ENCODE data around the gene BBS12. TPM values are rescaled to one million over a fixed set of nuclear protein-coding genes. Genes with fewer than 3 reads are reported as not detected.

The BBS12 gene
- total and polyA plus RNA-seq, 2 donors from 2014 or later: 8.3 to 9.9 TPM

GRCh38 chr4:122766353-122766705, 33.8 kb downstream of the BBS12 start:
- DNase-seq (no peak), FAIRE-seq (no peak)
- intact Hi-C loops (cut with DNase I): no loop called here
- no peak for TF ChIP-seq CTCF (IDR thresholded peaks at IDR 0.05; ENCODE audit: borderline replicate concordance, extremely low read depth, insufficient read depth)
- H3K4me3 ChIP-seq (ENCODE audit: low read length in 3 of 3): no peak overlapping the region
- peaks cover 0 to 4% (median 0%) of the 10 kb centered on the region in 3 donors for H3K4me1 ChIP-seq (ENCODE audit: control insufficient read depth in 2 of 3, insufficient read depth in 2 of 3, low read depth in 1 of 3, low read length in 3 of 3)
- H3K9me3 ChIP-seq (ENCODE audit: control insufficient read depth in 2 of 3, insufficient read depth in 1 of 3, low read length in 3 of 3): no peaks in the 10 kb centered on the region
- no peak overlapping the region for H3K27ac ChIP-seq (ENCODE audit: low read depth in 2 of 2, low read length in 2 of 2)
- no peaks in the 10 kb centered on the region for H3K27me3 ChIP-seq (ENCODE audit: control insufficient read depth, insufficient read depth, low read length)
- H3K9ac ChIP-seq (ENCODE audit: low read length in 3 of 3): no peak overlapping the region
- no peaks in the 10 kb centered on the region for H3K36me3 ChIP-seq (ENCODE audit: control insufficient read depth in 2 of 3, insufficient read depth in 3 of 3, low read length in 3 of 3)

GRCh38 chr4:122766950-122767349, 34.4 kb downstream of the BBS12 start:
- TF ChIP-seq CTCF (IDR thresholded peaks at IDR 0.05; ENCODE audit: borderline replicate concordance, extremely low read depth, insufficient read depth): no peak
- Histone ChIP-seq H3K4me1 (ENCODE audit: control insufficient read depth in 2 of 3, insufficient read depth in 2 of 3, low read depth in 1 of 3, low read length in 3 of 3) (peaks cover 0 to 4% (median 0%) of the 10 kb centered on the region in 3 donors), H3K36me3 (ENCODE audit: control insufficient read depth in 2 of 3, insufficient read depth in 3 of 3, low read length in 3 of 3) (no peaks in the 10 kb centered on the region), H3K27me3 (ENCODE audit: control insufficient read depth, insufficient read depth, low read length) (no peaks in the 10 kb centered on the region), H3K27ac (ENCODE audit: low read depth in 2 of 2, low read length in 2 of 2) (no peak overlapping the region), H3K4me3 (ENCODE audit: low read length in 3 of 3) (no peak overlapping the region), H3K9me3 (ENCODE audit: control insufficient read depth in 2 of 3, insufficient read depth in 1 of 3, low read length in 3 of 3) (no peaks in the 10 kb centered on the region), H3K9ac (ENCODE audit: low read length in 3 of 3) (no peak overlapping the region)
- intact Hi-C loops (cut with DNase I): no loop called here
- FAIRE-seq (no peak), DNase-seq (no peak)

- no peaks in the 10 kb centered on the region for H3K27me3 ChIP-seq (ENCODE audit: control insufficient read depth, insufficient read depth, low read length)
- intact Hi-C loops (cut with DNase I): no loop called here
- no peaks in the 10 kb centered on the region for H3K36me3 ChIP-seq (ENCODE audit: control insufficient read depth in 2 of 3, insufficient read depth in 3 of 3, low read length in 3 of 3)
- H3K9ac ChIP-seq (ENCODE audit: low read length in 3 of 3): no peak overlapping the region
- DNase-seq (no peak), FAIRE-seq (no peak)
- H3K4me3 ChIP-seq (ENCODE audit: low read length in 3 of 3): no peak overlapping the region
- H3K9me3 ChIP-seq (ENCODE audit: control insufficient read depth in 2 of 3, insufficient read depth in 1 of 3, low read length in 3 of 3): no peaks in the 10 kb centered on the region
- no peak for TF ChIP-seq CTCF (IDR thresholded peaks at IDR 0.05; ENCODE audit: borderline replicate concordance, extremely low read depth, insufficient read depth)
- H3K4me1 ChIP-seq (ENCODE audit: control insufficient read depth in 2 of 3, insufficient read depth in 2 of 3, low read depth in 1 of 3, low read length in 3 of 3): no peaks in the 10 kb centered on the region
- H3K27ac ChIP-seq (ENCODE audit: low read depth in 2 of 2, low read length in 2 of 2): no peak overlapping the region
Observed at GRCh38 chr4:122771724-122772123, 39.2 kb downstream of the BBS12 start.

GRCh38 chr4:122772311-122772710, 39.8 kb downstream of the BBS12 start:
- Histone ChIP-seq H3K9me3 (ENCODE audit: control insufficient read depth in 2 of 3, insufficient read depth in 1 of 3, low read length in 3 of 3) (no peaks in the 10 kb centered on the region), H3K36me3 (ENCODE audit: control insufficient read depth in 2 of 3, insufficient read depth in 3 of 3, low read length in 3 of 3) (no peaks in the 10 kb centered on the region), H3K4me1 (ENCODE audit: control insufficient read depth in 2 of 3, insufficient read depth in 2 of 3, low read depth in 1 of 3, low read length in 3 of 3) (no peaks in the 10 kb centered on the region), H3K27ac (ENCODE audit: low read depth in 2 of 2, low read length in 2 of 2) (no peak overlapping the region), H3K27me3 (ENCODE audit: control insufficient read depth, insufficient read depth, low read length) (no peaks in the 10 kb centered on the region), H3K4me3 (ENCODE audit: low read length in 3 of 3) (no peak overlapping the region), H3K9ac (ENCODE audit: low read length in 3 of 3) (no peak overlapping the region)
- DNase-seq (no peak), FAIRE-seq (no peak)
- intact Hi-C loops (cut with DNase I): no loop called here
- no peak for TF ChIP-seq CTCF (IDR thresholded peaks at IDR 0.05; ENCODE audit: borderline replicate concordance, extremely low read depth, insufficient read depth)

Measured in kidney (tissue), 14 donors.